WERI-Rb-1 (cell line): ENCODE measurements around the gene EXD2.

Source experiments
- DNase-seq: peaks from one replicate; pipeline ENCODE4 v3.0.0-alpha.2; 2020
- H3K27ac ChIP-seq: fragments of 250-450 bp; sonication (Bioruptor Pico); 2 replicates; pipeline ENCODE4 v1.5.1; 2020; ENCODE audit warnings: mild to moderate bottlenecking, moderate library complexity
- H3K27me3 ChIP-seq: fragments of 250-450 bp; sonication (Bioruptor Pico); 2 replicates; pipeline ENCODE4 v1.5.1; 2021; ENCODE audit warnings: mild to moderate bottlenecking, low read depth, moderate library complexity; ENCODE audit not compliant: insufficient read depth, severe bottlenecking
- H3K36me3 ChIP-seq: fragments of 250-450 bp; sonication (Bioruptor Pico); 2 replicates; pipeline ENCODE4 v1.5.1; 2020; ENCODE audit warnings: mild to moderate bottlenecking, moderate library complexity
- H3K4me3 ChIP-seq: 2 replicates; pipeline ENCODE4 v1.5.1; 2011; ENCODE audit warnings: low read depth, mild to moderate bottlenecking, control low read depth, low read length
- H3K9me3 ChIP-seq: fragments of 250-450 bp; sonication (Bioruptor Pico); 2 replicates; pipeline ENCODE4 v1.5.1; 2021; ENCODE audit warnings: mild to moderate bottlenecking, moderate library complexity; ENCODE audit not compliant: severe bottlenecking
- TF ChIP-seq, protein P1 (sequence below): IDR thresholded peaks from 2 replicates; pipeline ENCODE4 v1.5.1; 2011; ENCODE audit warnings: low read depth, mild to moderate bottlenecking, control low read depth, inconsistent platforms, low read length

EXD2 gene

DNA sequence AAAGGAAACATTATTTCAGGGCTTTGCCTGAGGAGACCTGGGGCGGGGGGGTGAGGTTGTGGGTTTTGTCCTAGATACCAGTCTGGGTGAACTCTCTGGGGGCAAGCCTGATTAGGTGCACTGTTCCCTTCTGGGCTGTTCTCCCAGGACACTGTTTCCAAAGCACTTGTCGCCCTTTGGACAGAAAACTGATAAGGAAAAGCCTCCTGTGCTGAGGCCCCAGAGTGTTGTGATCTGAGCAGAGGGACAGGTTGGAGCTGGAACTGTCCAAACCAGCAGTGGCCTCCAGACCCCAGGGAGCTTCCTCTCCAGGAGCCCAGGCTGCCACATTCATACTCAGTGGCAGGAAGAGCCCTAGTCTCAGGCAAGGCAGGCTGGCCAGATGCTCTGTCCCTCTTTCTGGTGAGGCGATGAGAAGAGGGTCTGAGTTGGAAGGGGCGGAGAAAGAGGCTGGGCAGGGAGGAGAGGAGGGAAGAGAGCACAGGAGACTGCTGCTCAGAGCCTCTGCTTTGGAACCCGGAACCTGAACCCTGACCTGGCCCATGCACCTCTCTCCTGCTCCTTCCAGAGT, 70.5 kb downstream of the EXD2 start:
- Histone ChIP-seq H3K9me3 (no peaks in the 10 kb centered on the region), H3K36me3 (no peaks in the 10 kb centered on the region), H3K4me3 (no peak overlapping the region), H3K27ac (no peak overlapping the region), H3K27me3 (peaks cover 10% of the 10 kb centered on the region)
- TF ChIP-seq, protein P1, sequence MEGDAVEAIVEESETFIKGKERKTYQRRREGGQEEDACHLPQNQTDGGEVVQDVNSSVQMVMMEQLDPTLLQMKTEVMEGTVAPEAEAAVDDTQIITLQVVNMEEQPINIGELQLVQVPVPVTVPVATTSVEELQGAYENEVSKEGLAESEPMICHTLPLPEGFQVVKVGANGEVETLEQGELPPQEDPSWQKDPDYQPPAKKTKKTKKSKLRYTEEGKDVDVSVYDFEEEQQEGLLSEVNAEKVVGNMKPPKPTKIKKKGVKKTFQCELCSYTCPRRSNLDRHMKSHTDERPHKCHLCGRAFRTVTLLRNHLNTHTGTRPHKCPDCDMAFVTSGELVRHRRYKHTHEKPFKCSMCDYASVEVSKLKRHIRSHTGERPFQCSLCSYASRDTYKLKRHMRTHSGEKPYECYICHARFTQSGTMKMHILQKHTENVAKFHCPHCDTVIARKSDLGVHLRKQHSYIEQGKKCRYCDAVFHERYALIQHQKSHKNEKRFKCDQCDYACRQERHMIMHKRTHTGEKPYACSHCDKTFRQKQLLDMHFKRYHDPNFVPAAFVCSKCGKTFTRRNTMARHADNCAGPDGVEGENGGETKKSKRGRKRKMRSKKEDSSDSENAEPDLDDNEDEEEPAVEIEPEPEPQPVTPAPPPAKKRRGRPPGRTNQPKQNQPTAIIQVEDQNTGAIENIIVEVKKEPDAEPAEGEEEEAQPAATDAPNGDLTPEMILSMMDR, result no peak
- DNase-seq, result no peak

DNA sequence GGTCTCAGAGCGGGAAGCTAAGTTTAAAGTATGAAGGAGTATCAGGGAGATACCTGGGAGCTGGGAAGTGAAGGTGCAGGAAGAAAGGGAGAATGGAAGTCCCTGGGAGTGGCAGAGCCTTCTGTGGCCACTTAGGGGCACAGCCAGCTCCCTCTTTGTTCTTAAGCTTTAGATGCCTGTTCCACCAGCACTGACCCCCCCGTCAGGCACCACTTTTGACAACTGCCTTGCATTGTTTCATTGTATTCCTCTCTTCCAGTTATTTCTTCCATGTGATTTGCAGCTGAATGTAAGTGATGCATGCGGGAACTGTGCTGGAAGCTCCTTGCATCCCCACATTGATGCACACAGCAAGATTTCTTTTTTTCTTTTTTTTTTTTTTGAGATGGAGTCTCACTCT, 71.2 kb downstream of the EXD2 start:
- no peaks in the 10 kb centered on the region for H3K9me3 ChIP-seq
- DNase-seq, result no peak
- no peak overlapping the region for H3K4me3 ChIP-seq
- no peak overlapping the region for H3K27ac ChIP-seq
- peaks cover 10% of the 10 kb centered on the region for H3K27me3 ChIP-seq
- TF ChIP-seq, protein P1, result no peak
- no peaks in the 10 kb centered on the region for H3K36me3 ChIP-seq

DNA sequence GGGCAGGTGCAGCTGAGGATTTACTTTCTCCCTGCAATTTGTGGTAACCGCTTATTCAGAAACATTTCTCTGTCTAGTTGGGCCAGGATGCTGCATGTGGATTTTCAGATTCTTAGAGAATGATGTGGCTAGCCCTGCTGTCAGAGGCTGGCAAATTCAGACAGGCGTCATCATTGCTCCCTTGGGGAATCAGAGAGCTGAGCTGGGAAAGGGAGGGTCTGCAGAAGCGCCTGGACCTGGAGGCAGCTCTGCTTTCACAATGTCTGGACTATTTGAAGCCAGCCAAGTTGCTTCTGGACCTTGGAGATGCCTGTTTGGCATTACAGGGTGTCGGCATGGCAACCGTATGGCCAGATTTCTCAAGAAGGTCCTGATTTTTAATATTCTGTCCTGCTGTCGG, 72.1 kb downstream of the EXD2 start:
- H3K9me3 ChIP-seq, result no peaks in the 10 kb centered on the region
- H3K36me3 ChIP-seq, result no peaks in the 10 kb centered on the region
- no peak overlapping the region for H3K27ac ChIP-seq
- TF ChIP-seq, protein P1, result no peak
- no peak for DNase-seq
- H3K4me3 ChIP-seq, result no peak overlapping the region
- H3K27me3 ChIP-seq, result peaks cover 10% of the 10 kb centered on the region

DNA sequence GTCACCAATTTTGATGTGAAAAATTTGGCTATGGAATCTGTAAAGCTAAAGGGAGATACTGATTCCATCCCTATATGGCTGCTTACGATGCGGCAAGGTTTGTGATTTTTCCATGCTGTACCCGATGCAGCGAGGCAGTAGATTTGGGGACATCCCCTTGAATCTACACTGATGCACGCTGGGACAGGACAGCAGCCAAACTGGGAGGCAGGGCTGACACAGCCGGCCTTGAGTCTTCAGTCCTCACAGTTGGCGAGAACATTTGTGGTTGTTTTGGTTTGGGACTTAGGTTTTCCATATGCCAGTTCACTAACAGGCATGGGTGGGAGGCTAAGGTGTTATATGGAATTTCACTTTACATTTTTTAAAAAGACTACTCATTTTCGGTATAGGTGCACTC, 72.5 kb downstream of the EXD2 start:
- H3K9me3 ChIP-seq, result no peaks in the 10 kb centered on the region
- TF ChIP-seq, protein P1, result no peak
- no peak overlapping the region for H3K4me3 ChIP-seq
- H3K36me3 ChIP-seq, result no peaks in the 10 kb centered on the region
- H3K27ac ChIP-seq, result no peak overlapping the region
- peaks cover 7% of the 10 kb centered on the region for H3K27me3 ChIP-seq
- no peak for DNase-seq

- TF ChIP-seq, protein P1, result no peak
- H3K4me3 ChIP-seq, result no peak overlapping the region
- H3K27ac ChIP-seq, result no peak overlapping the region
- no peaks in the 10 kb centered on the region for H3K36me3 ChIP-seq
- H3K9me3 ChIP-seq, result no peaks in the 10 kb centered on the region
- H3K27me3 ChIP-seq, result no peaks in the 10 kb centered on the region
- no peak for DNase-seq
These were observed 75.5 kb downstream of the EXD2 start for GRCh38 chr14:69266572-69267345.

DNA sequence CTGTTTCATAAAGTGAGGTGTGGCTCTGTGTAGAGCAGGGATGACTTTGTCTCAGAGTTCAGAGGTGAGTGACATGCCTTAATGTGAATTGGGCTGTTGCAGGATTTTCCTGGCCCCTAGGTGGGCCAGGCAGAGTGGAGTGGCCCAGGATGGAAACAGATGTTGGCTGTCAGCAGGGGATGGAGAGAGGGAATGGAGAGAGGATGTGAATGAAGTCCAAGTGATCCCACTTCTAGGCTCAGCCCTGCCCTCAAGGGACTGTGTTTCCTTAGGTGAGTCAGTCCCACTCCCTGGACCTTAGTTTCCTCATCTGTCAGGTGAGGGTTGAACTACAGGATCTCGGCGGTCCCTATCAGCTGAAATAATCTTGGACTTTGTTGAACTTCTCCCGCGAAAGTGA, 76.2 kb downstream of the EXD2 start:
- Histone ChIP-seq H3K36me3 (no peaks in the 10 kb centered on the region), H3K9me3 (no peaks in the 10 kb centered on the region), H3K27ac (no peak overlapping the region), H3K4me3 (no peak overlapping the region), H3K27me3 (no peaks in the 10 kb centered on the region)
- DNase-seq, result no peak
- TF ChIP-seq, protein P1, result no peak
